GM19239 (cell line): ENCODE data around the gene STIM2.

Experiments used
- DNase-seq: peaks from one replicate; pipeline ENCODE4 v3.0.0; 2011; ENCODE audit warnings: low spot score; ENCODE audit not compliant: insufficient read length
- FAIRE-seq: peaks from 2 replicates; lab custom pipeline; 2011; peaks lifted over from hg19 to GRCh38; lab: Jason Lieb, UNC

STIM2 gene

DNA sequence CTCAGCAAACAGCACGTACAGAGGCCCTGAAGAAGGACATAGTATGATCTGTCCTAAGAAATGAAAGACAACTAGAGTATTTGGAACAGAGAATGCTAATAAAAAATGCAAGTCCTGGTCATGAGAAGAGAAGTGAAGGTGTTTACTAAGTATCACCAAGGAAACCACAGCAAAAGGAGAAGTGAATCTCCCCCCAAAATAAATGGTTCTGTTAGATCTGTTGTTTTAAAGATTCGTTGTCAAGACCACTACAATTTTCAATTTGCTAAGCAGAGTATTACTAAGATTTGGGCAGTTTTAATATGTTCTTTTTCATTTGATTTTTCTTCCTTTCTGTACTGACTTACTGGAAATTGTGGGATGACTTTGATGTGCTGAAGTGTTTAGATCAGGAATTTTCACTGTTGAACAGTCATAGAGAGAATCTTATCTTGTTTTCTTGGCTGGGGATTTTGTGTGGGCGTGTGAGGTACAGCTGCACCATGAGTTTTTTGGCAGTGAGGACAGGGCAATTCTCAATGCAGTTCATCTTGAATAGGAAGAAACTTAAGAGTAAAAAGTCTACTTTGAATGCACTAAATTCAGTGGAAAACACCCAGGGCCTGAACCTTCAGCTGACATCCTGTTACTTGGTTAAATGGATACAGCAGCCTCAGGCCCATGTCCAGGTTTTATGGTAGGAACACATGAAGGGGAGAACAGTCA is 132.2 kb downstream of the STIM2 start:
- DNase-seq = peak; percentile 26
- FAIRE-seq = peak; percentile 95

- DNase-seq (no peak), FAIRE-seq (no peak)
Observed at GRCh38 chr4:26993539-26993938, 132.9 kb downstream of the STIM2 start.

DNA sequence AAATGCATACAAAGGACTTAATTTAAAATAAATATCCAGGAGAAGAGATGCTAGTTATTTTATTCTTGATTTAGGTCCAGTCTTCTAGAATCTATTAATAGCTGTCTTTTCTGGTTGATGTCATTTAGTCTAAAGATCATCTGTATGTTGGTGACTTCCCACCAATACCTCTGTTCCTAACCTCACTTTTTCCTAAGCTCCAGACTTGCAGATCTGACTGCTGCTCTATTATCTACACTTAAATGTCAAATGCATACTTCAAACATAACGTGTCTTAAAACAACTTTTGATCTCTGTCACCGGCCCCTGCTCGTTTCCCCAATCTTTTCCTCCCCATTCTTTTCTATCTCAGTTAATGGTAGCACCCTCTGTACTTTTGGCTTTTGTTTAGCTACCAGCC is 133.3 kb downstream of the STIM2 start:
- no peak for DNase-seq
- no peak for FAIRE-seq

GRCh38 chr4:26995316-26995715 is 134.7 kb downstream of the STIM2 start:
- no peak for FAIRE-seq
- no peak for DNase-seq

GRCh38 chr4:26996745-26997144 is 136.1 kb downstream of the STIM2 start:
- no peak for DNase-seq

DNA sequence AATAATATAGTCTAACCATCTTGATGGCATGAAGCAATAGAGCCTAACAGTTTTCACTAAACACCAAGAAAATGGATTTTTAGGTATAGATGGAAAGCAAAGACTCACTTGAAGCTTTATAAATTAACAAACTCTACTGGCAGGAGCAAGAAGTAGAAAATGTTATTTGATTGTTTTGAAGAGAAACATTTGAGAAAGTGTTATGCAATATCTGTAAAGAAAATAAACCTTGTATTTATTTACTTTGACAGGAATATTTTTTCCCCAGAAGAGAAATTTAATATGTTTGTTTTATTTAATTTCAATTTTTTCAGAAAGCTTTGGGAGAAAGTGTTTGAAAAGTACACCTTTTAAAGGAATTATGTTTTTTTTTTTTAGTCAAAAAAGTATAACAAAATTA is 139.0 kb downstream of the STIM2 start:
- DNase-seq (no peak), FAIRE-seq (no peak)

More at GRCh38 chr4:26996745-26997144, 136.1 kb downstream of the STIM2 start:
- no peak for FAIRE-seq

DNA sequence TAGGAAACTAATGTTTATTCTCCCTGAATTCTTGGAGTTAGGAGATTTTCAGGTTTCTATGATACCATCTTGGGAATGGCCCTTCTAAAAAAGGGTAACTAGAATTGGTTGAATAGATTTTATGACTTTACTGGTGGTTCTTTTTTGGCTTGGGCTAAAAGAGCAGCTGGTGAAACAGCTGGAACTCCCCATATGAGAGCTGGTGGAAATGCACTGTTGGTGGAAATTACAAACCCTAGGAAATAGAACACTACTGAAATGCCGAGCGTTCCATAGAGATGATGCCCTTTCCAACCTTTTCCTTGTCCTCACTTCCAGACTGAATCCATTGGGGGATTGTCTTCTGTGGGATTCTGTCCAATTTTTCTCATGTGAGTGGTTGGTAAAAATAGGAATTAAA is 139.5 kb downstream of the STIM2 start:
- FAIRE-seq (no peak), DNase-seq (no peak)

DNA sequence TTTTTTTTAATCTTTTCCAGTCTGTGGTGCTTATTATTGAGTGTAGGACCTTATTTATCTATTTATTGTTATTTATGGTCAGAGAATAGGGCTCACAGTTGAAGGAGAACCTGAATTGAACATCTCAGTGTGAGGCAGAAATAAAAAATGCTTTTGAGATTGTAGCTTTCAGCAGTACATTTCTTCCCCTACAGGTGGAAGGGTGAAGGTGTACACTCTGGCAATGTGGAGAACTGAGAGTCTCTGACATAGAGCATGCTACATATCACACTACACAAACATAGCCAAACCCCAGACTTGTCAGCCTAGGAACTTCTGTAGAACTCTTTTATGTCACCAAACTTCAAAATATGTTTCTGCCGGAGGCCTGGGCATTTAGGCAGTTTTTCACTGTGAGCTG is 140.2 kb downstream of the STIM2 start:
- DNase-seq (no peak), FAIRE-seq (peak; percentile 81)

DNA sequence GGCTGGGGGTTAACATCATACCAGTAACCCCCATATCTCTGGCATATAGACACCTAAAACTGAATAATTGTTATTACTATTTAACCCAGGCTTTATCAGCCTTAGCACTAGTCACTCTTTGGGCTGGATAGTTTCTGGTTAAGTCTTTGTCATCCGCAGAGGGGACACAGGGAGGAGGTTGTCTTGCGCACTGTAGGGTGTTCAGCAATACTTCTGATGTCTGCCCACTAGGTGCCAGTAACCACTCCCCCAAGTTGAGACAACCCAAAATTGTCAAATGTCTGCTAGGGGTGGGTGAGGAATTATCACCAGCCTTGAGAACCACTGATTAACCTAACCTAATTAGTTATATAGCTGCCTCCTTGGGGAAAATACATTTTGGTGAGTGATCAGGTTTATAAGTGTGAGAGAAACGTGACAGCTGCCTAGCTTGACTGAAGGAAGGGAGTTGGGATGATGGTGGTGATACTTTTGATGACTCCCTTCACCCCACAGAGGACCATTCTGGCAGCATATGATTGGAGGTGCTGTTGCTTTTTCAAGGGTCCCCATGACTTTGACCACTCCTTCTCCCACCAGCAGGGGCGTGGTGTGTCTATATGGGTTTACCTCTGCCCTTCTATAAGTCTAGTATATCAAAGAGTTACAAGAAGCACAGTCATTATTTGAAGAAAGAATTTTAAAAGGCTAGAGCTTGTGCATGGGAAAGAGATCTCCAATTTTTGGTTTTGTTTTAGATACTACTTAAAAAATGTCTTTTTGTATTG is 140.9 kb downstream of the STIM2 start:
- FAIRE-seq = peak; percentile 18
- DNase-seq = no peak

GRCh38 chr4:27003642-27004113 is 143.0 kb downstream of the STIM2 start:
- DNase-seq (no peak), FAIRE-seq (no peak)

- DNase-seq = no peak
- no peak for FAIRE-seq
Observed at GRCh38 chr4:27005501-27005900, 144.9 kb downstream of the STIM2 start.

GRCh38 chr4:27005905-27006590 is 145.4 kb downstream of the STIM2 start:
- DNase-seq (no peak), FAIRE-seq (no peak)

DNA sequence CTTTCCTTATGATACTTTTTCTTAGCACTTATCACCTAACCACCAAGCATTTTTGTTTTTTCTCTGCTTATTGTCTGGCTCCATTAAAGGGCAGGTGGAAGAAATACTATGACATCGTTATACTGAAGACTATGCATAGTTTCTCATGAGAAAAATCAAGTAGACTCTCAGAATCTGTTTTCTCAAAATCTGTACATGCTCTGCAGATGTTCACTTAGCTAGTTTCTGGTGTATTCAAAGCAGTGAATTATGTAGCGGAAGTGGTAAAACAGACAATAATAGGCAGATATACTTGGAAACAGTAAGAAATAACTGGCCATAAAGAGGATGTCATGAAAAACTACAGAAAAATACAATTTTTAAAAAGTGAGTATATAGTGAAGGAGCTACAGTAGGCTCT is 146.0 kb downstream of the STIM2 start:
- DNase-seq = no peak
- FAIRE-seq = no peak

DNA sequence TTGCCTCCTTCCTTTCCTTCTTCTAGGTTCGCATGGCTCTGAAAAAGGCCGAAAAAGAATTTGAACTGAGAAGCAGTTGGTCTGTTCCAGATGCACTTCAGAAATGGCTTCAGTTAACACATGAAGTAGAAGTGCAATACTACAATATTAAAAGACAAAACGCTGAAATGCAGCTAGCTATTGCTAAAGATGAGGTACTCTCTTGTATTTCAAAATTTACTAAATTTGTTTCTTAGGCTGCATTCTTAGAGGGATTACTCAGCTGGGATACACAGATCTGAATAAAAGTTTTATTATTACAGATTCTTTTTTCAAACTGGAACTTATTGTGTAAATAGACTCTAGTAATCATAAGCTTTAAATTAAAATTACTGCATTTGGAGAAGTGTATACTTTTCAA is 146.9 kb downstream of the STIM2 start:
- no peak for DNase-seq

GRCh38 chr4:27008679-27009078 is 148.0 kb downstream of the STIM2 start:
- no peak for DNase-seq
- no peak for FAIRE-seq

More for the DNA sequence above, 146.9 kb downstream of the STIM2 start:
- no peak for FAIRE-seq

- FAIRE-seq = no peak
- no peak for DNase-seq
Observed at GRCh38 chr4:27009539-27009938, 148.9 kb downstream of the STIM2 start.

DNA sequence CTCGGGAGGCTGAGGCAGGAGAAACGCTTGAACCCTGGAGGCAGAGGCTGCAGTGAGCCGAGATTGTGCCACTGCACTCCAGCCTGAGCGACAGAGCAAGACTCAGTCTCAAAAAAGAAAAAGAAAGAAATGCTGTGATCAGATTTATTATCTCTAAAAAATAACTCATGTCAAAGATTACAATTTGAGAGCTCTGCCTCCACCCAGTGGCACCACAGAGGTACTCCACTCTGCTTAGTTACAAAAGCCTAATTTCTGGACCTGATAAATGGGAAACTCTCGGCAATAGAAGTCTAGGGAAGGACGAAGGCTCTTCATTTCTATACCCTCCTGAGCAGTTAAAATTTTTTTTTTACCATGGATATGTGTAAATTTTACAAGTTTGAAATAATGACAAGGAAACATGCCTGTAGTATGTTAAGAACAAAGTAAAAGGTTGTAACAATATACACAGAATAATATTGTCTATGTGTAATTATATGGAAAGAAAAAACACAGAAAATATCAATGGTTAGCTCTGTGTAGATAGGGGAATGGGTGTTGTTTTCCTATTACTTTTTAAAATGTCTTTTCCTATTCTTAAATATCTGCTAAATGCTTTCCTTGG is 149.8 kb downstream of the STIM2 start:
- FAIRE-seq (peak; percentile 92), DNase-seq (no peak)

DNA sequence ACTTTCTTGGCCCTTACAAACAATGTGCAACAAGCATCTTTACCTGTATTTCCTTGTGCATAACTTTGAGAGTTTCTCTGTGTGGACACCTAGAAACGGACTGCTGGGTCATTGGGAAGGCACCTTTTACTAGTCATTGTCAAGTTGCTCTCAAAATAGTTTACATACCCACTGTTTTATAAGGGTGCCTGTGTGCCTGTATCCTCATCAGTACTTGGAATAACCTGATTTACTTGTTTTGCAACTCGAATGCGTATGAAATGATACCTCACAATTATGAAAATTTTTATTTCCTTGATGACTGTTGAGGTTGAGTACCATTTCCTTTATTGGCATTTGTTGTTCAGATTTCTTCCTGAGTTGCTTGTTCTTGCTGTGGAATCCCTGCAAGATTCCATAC is 150.8 kb downstream of the STIM2 start:
- no peak for DNase-seq
- FAIRE-seq = no peak

DNA sequence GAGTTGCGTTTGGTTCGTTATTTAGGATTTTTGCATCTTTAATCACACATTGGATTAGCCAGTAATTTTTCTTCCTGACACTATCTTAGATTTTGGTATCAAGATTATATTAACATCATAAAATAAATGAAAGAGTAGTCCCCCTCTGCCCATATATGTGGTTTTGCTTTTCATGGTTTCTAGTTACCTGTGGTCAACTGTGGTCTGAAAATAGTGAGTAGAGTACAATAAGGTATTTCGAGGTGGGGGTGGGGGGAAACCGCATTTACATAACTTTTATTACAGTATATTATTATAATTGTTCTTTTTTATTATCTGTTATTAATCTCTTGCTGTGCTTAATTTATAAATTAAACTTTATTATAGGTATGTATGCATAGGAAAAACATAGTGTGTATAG is 152.4 kb downstream of the STIM2 start:
- FAIRE-seq = no peak
- no peak for DNase-seq

- FAIRE-seq = no peak
Observed at GRCh38 chr4:27016551-27016950, 155.9 kb downstream of the STIM2 start.

DNA sequence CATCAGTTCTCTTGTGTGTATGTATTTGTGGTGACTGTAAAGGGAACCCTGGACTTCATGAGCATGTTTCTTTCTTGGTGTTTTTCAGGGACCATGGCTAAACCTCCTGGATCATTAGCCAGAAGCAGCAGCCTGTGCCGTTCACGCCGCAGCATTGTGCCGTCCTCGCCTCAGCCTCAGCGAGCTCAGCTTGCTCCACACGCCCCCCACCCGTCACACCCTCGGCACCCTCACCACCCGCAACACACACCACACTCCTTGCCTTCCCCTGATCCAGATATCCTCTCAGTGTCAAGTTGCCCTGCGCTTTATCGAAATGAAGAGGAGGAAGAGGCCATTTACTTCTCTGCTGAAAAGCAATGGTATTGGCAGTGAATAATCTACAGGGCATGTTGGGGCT is 157.0 kb downstream of the STIM2 start:
- FAIRE-seq = no peak
- no peak for DNase-seq

More at GRCh38 chr4:27016551-27016950, 155.9 kb downstream of the STIM2 start:
- DNase-seq = no peak
